Right lobe of liver (tissue), 4 donors: ENCODE results near the gene MYO1H.

Source experiments
- CTCF ChIP-seq, 4 donors: fragments of 200-600 bp in 3 of 4; fragments of 450-650 bp in 1 of 4; IDR thresholded peaks; one replicate each; pipeline versions ENCODE4 v1.5.1 to v1.8.0; 2016 to 2022; ENCODE audit warnings: antibody characterized with exemption in 4 of 4, mild to moderate bottlenecking in 2 of 4
- POLR2A ChIP-seq: fragments of 450-650 bp; IDR thresholded peaks from one replicate; pipeline ENCODE4 v1.6.1; 2017; ENCODE audit warnings: antibody characterized with exemption, mild to moderate bottlenecking
- donor health status: DM: no; HTN: no; CAD: no.
- donor health status: DM: no; HTN: no; CAD: no.
- donor health status: DM: no; HTN: yes; CAD: no.

- TF ChIP-seq CTCF (IDR thresholded peaks at IDR 0.05) (no peak), POLR2A (no peak)
These were observed 780 bp upstream of the MYO1H start for GRCh38 chr12:109346920-109347319.
